GM12878 (cell line): ENCODE measurements around the gene ZNF469. TPM values are rescaled to one million over a fixed set of nuclear protein-coding genes. Genes with fewer than 3 reads are reported as not detected.

Experiments
- ATAC-seq: fragments of 200-7000 bp; cut with Tn5 transposase; 3 replicates; pipeline ENCODE4 v1.9.1; 2020; ENCODE audit warnings: mild to moderate bottlenecking, moderate library complexity
- BruUV-seq: library from RNA; stranded (reverse); fragments of 400-500 nt; replicated peaks from 2 replicates; lab custom pipeline; 2021; lab: Mats Ljungman, UMichigan
- CTCF ChIA-PET: fragments of 300-600 bp; sonication (Branson Sonifier 250); formaldehyde crosslinking; extraction: SDS; loops from one replicate; lab custom pipeline; 2021; ENCODE audit warnings: inconsistent platforms; lab: Yijun Ruan, JAX
- POLR2A ChIA-PET: fragments of 350-600 bp; formaldehyde crosslinking; extraction: SDS; loops from one replicate; lab custom pipeline; 2021; ENCODE audit warnings: inconsistent platforms; lab: Charles Lee
- RAD21 ChIA-PET: fragments of 300-600 bp; sonication (Branson Sonifier 250); formaldehyde crosslinking; loops from one replicate; lab custom pipeline; 2023; ENCODE audit warnings: antibody characterized with exemption; ENCODE audit not compliant: unreplicated experiment; lab: Charles Lee
- SMC1A ChIA-PET: fragments of 300-600 bp; sonication (Branson Sonifier 250); formaldehyde crosslinking; loops from one replicate; lab custom pipeline; 2023; ENCODE audit not compliant: unreplicated experiment, uncharacterized antibody; lab: Charles Lee
- DNase-seq: peaks from one replicate; pipeline ENCODE4 v3.0.0-alpha.2; 2011; ENCODE audit warnings: low read depth, low spot score
- FAIRE-seq: peaks from 3 replicates; lab custom pipeline; 2011; peaks lifted over from hg19 to GRCh38; lab: Jason Lieb, UNC
- H2AFZ ChIP-seq: 2 replicates; pipeline ENCODE4 v1.6.0; 2011; ENCODE audit warnings: low read depth, low read length, control low read depth; ENCODE audit not compliant: control insufficient read depth
- H3K27ac ChIP-seq: 2 replicates; pipeline ENCODE4 v1.5.1; 2011; ENCODE audit warnings: control low read depth; ENCODE audit not compliant: control insufficient read depth, insufficient read depth
- H3K27me3 ChIP-seq, 2 experiments: replicated peaks in 1 of 2; 2 replicates each; pipeline versions ENCODE4 v1.6.0 to v1.6.1; 2011; ENCODE audit warnings: low read length in 1 of 2; ENCODE audit not compliant: control insufficient read depth in 2 of 2, insufficient read depth in 2 of 2
- H3K36me3 ChIP-seq, 2 experiments: 2 replicates each; pipeline ENCODE4 v1.5.1; 2011; ENCODE audit warnings: low read length in 1 of 2; ENCODE audit not compliant: control insufficient read depth in 2 of 2, insufficient read depth in 2 of 2
- H3K4me1 ChIP-seq: 2 replicates; pipeline ENCODE4 v1.6.1; 2011; ENCODE audit warnings: mild to moderate bottlenecking, low read length, moderate library complexity, mixed read lengths; ENCODE audit not compliant: control insufficient read depth, insufficient read depth
- H3K4me2 ChIP-seq: 2 replicates; pipeline ENCODE4 v1.6.0; 2011; ENCODE audit warnings: control low read depth; ENCODE audit not compliant: control insufficient read depth, insufficient read depth
- H3K4me3 ChIP-seq: fragments of 200-600 bp; sonication (generic); 2 replicates; pipeline ENCODE4 v1.5.1; 2016
- H3K79me2 ChIP-seq: 2 replicates; pipeline ENCODE4 v1.6.0; 2011; ENCODE audit warnings: low read length; ENCODE audit not compliant: control insufficient read depth, insufficient read depth
- H3K9ac ChIP-seq: 2 replicates; pipeline ENCODE4 v1.8.0; 2011; ENCODE audit warnings: low read length, control low read depth, mixed read lengths; ENCODE audit not compliant: control insufficient read depth, insufficient read depth
- H3K9me3 ChIP-seq: replicated peaks from 3 replicates; pipeline ENCODE4 v1.5.1; 2011; ENCODE audit warnings: mild to moderate bottlenecking, low read length; ENCODE audit not compliant: control insufficient read depth, insufficient read depth
- H4K20me1 ChIP-seq: 2 replicates; pipeline ENCODE4 v1.6.0; 2011; ENCODE audit not compliant: control insufficient read depth, insufficient read depth
- EP300 ChIP-seq, 2 experiments: fragments of 150-350 bp in 1 of 2; IDR thresholded peaks; 2 replicates each; pipeline ENCODE4 v1.6.1; 2011 to 2012; ENCODE audit warnings: low read depth in 2 of 2, low read length in 2 of 2, borderline replicate concordance in 1 of 2, improper control_type of control experiment in 1 of 2, inconsistent platforms in 1 of 2; ENCODE audit not compliant: control insufficient read depth in 1 of 2
- JUNB ChIP-seq: IDR thresholded peaks from 2 replicates; pipeline ENCODE4 v1.6.1; 2016; ENCODE audit warnings: antibody characterized with exemption, mild to moderate bottlenecking
- KDM1A ChIP-seq: fragments of 200-600 bp; sonication (generic); IDR thresholded peaks from 2 replicates; pipeline ENCODE4 v1.6.1; 2016; ENCODE audit warnings: borderline replicate concordance
- MEF2B ChIP-seq: fragments of 450-650 bp; IDR thresholded peaks from 2 replicates; pipeline ENCODE4 v1.6.1; 2018; ENCODE audit warnings: mild to moderate bottlenecking, moderate library complexity; ENCODE audit not compliant: partially characterized antibody, poor library complexity, severe bottlenecking
- PAX8 ChIP-seq: fragments of 450-650 bp; IDR thresholded peaks from 2 replicates; pipeline ENCODE4 v1.6.1; 2017; ENCODE audit warnings: mild to moderate bottlenecking, moderate library complexity
- POLR2AphosphoS5 ChIP-seq: IDR thresholded peaks from 2 replicates; pipeline ENCODE4 v1.6.1; 2011; ENCODE audit warnings: mild to moderate bottlenecking, low read length, inconsistent platforms
- RUNX3 ChIP-seq: IDR thresholded peaks from 2 replicates; pipeline ENCODE4 v1.6.1; 2012; ENCODE audit warnings: low read length, inconsistent platforms
- SMAD5 ChIP-seq: IDR thresholded peaks from 2 replicates; pipeline ENCODE4 v1.6.1; 2016; ENCODE audit warnings: antibody characterized with exemption, low read depth
- SMARCA5 ChIP-seq: fragments of 450-650 bp; IDR thresholded peaks from 2 replicates; pipeline ENCODE4 v1.6.1; 2017; ENCODE audit warnings: mild to moderate bottlenecking
- SMC3 ChIP-seq: IDR thresholded peaks from 2 replicates; pipeline ENCODE4 v1.6.1; 2011; ENCODE audit warnings: low read length, improper control_type of control experiment, borderline replicate concordance
- TBL1XR1 ChIP-seq: IDR thresholded peaks from 2 replicates; pipeline ENCODE4 v1.6.1; 2012; ENCODE audit warnings: low read depth, low read length, improper control_type of control experiment
- TCF3 ChIP-seq: IDR thresholded peaks from 2 replicates; pipeline ENCODE4 v1.6.1; 2012; ENCODE audit warnings: low read depth, mild to moderate bottlenecking, low read length, borderline replicate concordance; ENCODE audit not compliant: insufficient read depth
- TCF7 ChIP-seq: IDR thresholded peaks from 2 replicates; pipeline ENCODE4 v1.6.1; 2014; ENCODE audit warnings: antibody characterized with exemption, borderline replicate concordance
- ZBED1 ChIP-seq: IDR thresholded peaks from 2 replicates; pipeline ENCODE4 v1.6.1; 2016; ENCODE audit warnings: borderline replicate concordance
- WGBS: methylation state at CpG from one replicate; pipeline ENCODE4 v1.1.6; 2016; ENCODE audit warnings: low lambda C conversion rate; ENCODE audit not compliant: insufficient replicate concordance, insufficient coverage; ENCODE audit errors: missing lambda C conversion rate; 5-methylcytosine and 5-hydroxymethylcytosine counted together
- in situ Hi-C: fragments of 300-500 bp; cut with MboI; formaldehyde crosslinking; loops from 9 replicates; pipeline ENCODE4 v1.14.3; 2018; ENCODE audit warnings: mixed read lengths
- intact Hi-C: fragments of 100-400 bp; cut with micrococcal nuclease; formaldehyde crosslinking; loops from one replicate; pipeline ENCODE4 v1.14.2; 2022; ENCODE audit not compliant: unreplicated experiment
- polyA plus RNA-seq, 11 experiments: library from polyadenylated mRNA; depleted of rRNA in 4 of 11; unstranded in 6 of 11; stranded (reverse) in 5 of 11; fragments of >200 nt; fragmentation: Nextera tagmentation in 4 of 11; fragmentation: Illumina TruSeq in 1 of 11; extraction: Ambion mirVana in 4 of 11; extraction: Trizol in 1 of 11; gene quantifications; 1 replicate in 1 of 11; 2 replicates in 10 of 11; pipeline versions ENCODE4 v1.2.1 to v1.2.3, GENCODE V29; 2011 to 2016; ENCODE audit warnings: inconsistent platforms in 2 of 11, missing spikeins in 2 of 11, low read depth in 1 of 11
- total RNA-seq, 4 experiments: library from RNA; depleted of rRNA in 3 of 4; stranded (reverse); fragments of >200 nt in 3 of 4; fragmentation: Illumina TruSeq in 1 of 4; extraction: Trizol in 1 of 4; gene quantifications; 2 replicates each; pipeline versions ENCODE4 v1.2.1 to v1.2.3, GENCODE V29; 2013 to 2021
- TF ChIP-seq, protein P1 (sequence below): IDR thresholded peaks from 2 replicates; pipeline ENCODE4 v1.6.1; 2011; ENCODE audit warnings: low read depth, mild to moderate bottlenecking, low read length, moderate library complexity, borderline replicate concordance; ENCODE audit errors: extremely low read depth
- TF ChIP-seq, protein P2 (sequence below): IDR thresholded peaks from 2 replicates; pipeline ENCODE4 v1.6.1; 2011; ENCODE audit warnings: mild to moderate bottlenecking, low read depth, low read length, moderate library complexity; ENCODE audit not compliant: insufficient replicate concordance

Gene ZNF469
- total and polyA plus RNA-seq, 10 of the 15 experiments (the other 5 are each of a cell fraction or from before 2014, with no cell fraction given), result 0.01 to 0.21 (median 0.04) TPM; not detected in 3

DNA sequence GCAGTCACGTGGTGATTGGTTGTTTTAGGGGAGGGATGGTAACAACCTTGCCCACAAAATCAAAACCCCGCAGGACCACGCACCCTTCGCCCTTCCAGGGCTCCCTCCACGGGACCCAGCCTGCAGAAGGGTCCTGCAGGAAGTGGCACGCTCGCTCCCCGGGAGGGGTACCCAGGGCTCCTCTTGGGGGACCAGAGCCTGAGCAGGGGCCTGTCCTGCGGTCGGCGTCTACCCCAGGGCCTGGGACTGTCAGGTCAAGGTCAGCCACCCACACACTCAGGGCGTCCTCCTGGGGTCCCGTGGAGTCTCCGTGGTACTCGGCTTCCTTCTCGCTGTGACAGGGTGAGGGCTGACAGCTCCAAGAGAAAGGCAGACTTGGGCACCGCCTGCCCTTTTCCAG, 33.9 kb downstream of the ZNF469 start:
- in situ Hi-C loops, result no loop called here
- H3K79me2 ChIP-seq, result no peaks in the 10 kb centered on the region

More for the DNA sequence above, 33.9 kb downstream of the ZNF469 start:
- WGBS, result 44% methylated on average over 17 of the region's 17 CpGs
- H3K4me2 ChIP-seq, result no peak overlapping the region
- H3K27me3 ChIP-seq, result no peaks in the 10 kb centered on the region; a peak in 1 of 4 replicates
- ChIA-PET CTCF (no interaction called here), RAD21 (no interaction called here), SMC1A (no interaction called here), POLR2A (no interaction called here)
- no peak overlapping the region for H3K27ac ChIP-seq
- H4K20me1 ChIP-seq, result no peaks in the 10 kb centered on the region
- ATAC-seq (no peak), FAIRE-seq (no peak), DNase-seq (no peak)
- H3K9ac ChIP-seq, result no peak overlapping the region
- BruUV-seq, result no TSS peak
- no peaks in the 10 kb centered on the region for H3K9me3 ChIP-seq
- no peak overlapping the region for H2AFZ ChIP-seq
- H3K36me3 ChIP-seq, result no peaks in the 10 kb centered on the region
- H3K4me1 ChIP-seq, result no peaks in the 10 kb centered on the region
- intact Hi-C loops, result no loop called here
- no peak overlapping the region for H3K4me3 ChIP-seq
- TF ChIP-seq ZBED1 (no peak), SMAD5 (no peak), SMC3 (no peak), JUNB (no peak), TCF7 (no peak), SMARCA5 (no peak), EP300 (IDR thresholded peaks at IDR 0.05; ENCODE audit: borderline replicate concordance in 1 of 2, control insufficient read depth in 1 of 2, low read depth in 2 of 2, low read length in 2 of 2) (no peak), RUNX3 (no peak), PAX8 (no peak), KDM1A (no peak), TBL1XR1 (no peak), MEF2B (no peak), TCF3 (no peak), POLR2AphosphoS5 (no peak)
- TF ChIP-seq, protein P1, sequence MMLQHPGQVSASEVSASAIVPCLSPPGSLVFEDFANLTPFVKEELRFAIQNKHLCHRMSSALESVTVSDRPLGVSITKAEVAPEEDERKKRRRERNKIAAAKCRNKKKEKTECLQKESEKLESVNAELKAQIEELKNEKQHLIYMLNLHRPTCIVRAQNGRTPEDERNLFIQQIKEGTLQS, result no peak
- TF ChIP-seq, protein P2, sequence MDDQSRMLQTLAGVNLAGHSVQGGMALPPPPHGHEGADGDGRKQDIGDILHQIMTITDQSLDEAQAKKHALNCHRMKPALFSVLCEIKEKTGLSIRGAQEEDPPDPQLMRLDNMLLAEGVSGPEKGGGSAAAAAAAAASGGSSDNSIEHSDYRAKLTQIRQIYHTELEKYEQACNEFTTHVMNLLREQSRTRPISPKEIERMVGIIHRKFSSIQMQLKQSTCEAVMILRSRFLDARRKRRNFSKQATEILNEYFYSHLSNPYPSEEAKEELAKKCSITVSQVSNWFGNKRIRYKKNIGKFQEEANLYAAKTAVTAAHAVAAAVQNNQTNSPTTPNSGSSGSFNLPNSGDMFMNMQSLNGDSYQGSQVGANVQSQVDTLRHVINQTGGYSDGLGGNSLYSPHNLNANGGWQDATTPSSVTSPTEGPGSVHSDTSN, result no peak
- TF ChIP-seq, all 136 proteins: peak for 0
